ENCODE measurements around the gene DHRS2. TPM values are rescaled to one million over a fixed set of nuclear protein-coding genes. Genes with fewer than 3 reads are reported as not detected.
"Not testable (repeated sequence)": the region's sequence is repeated elsewhere in the genome, so short reads cannot be mapped to it uniquely, and the experiment has no call there.

Gene DHRS2
- total RNA-seq, 1 experiment from 2014 or later: 21.3 TPM

- Mint-ChIP-seq H3K36me3 (ENCODE audit: insufficient read depth, unreplicated experiment) (no peaks in the 10 kb centered on the region), H3K4me1 (ENCODE audit: low read depth, unreplicated experiment) (no peaks in the 10 kb centered on the region), H3K27me3 (ENCODE audit: insufficient read depth, unreplicated experiment) (no peaks in the 10 kb centered on the region), H3K9me3 (ENCODE audit: unreplicated experiment) (peaks cover 4% of the 10 kb centered on the region), H3K4me3 (ENCODE audit: unreplicated experiment) (no peak overlapping the region), H3K27ac (ENCODE audit: unreplicated experiment) (no peak overlapping the region)
- Histone ChIP-seq H3K9me3 (no peaks in the 10 kb centered on the region; the same call in 1 of the 2 replicates), H3K4me3 (ENCODE audit: low read depth, low read length) (no peak overlapping the region), H3K4me1 (no peaks in the 10 kb centered on the region), H3K36me3 (ENCODE audit: control insufficient read depth, insufficient read depth, low read length) (no peaks in the 10 kb centered on the region), H3K27me3 (replicated peaks; ENCODE audit: control insufficient read depth, insufficient read depth, low read length) (no peaks in the 10 kb centered on the region)
- ChIA-PET POLR2A (no interaction called here), CTCF (interaction anchor here (0.6 to 2.5 kb wide), 16 partner anchors 9 to 299 kb away, joined by 3 to 24 read pairs (median 4); no protein-coding TSS in a partner anchor)
- no TSS peak for BruUV-seq (replicated peaks)
- intact Hi-C loops (cut with micrococcal nuclease; ENCODE audit: unreplicated experiment): loop anchor here (1.0 kb wide), 2 partner anchors 43 to 278 kb away; no protein-coding TSS in a partner anchor
- DNase-seq: peak in 1 of 2 experiments; percentile 71
- TF ChIP-seq CTCF (IDR thresholded peaks at IDR 0.05; ENCODE audit: insufficient read depth in 1 of 2, low read depth in 1 of 2, low read length in 1 of 2, severe bottlenecking in 1 of 2, unreplicated experiment in 1 of 2): peak; percentile 83 to 89
Observed at GRCh38 chr14:23631702-23632460, 4.3 kb upstream of the DHRS2 start.

GRCh38 chr14:23632461-23633159 lies 3.6 kb upstream of the DHRS2 start:
- H3K4me1 Mint-ChIP-seq (ENCODE audit: low read depth, unreplicated experiment): no peaks in the 10 kb centered on the region
- Histone ChIP-seq H3K9me3 (no peaks in the 10 kb centered on the region; the same call in 1 of the 2 replicates), H3K36me3 (ENCODE audit: control insufficient read depth, insufficient read depth, low read length) (no peaks in the 10 kb centered on the region), H3K27me3 (replicated peaks; ENCODE audit: control insufficient read depth, insufficient read depth, low read length) (no peaks in the 10 kb centered on the region), H3K4me3 (ENCODE audit: low read depth, low read length) (no peak overlapping the region), H3K4me1 (no peaks in the 10 kb centered on the region)
- CTCF ChIA-PET: interaction anchor here (0.6 to 2.5 kb wide), 13 partner anchors 8 to 298 kb away, joined by 3 to 24 read pairs (median 4); no protein-coding TSS in a partner anchor
- DNase-seq: no peak
- H3K36me3 Mint-ChIP-seq (ENCODE audit: insufficient read depth, unreplicated experiment): no peaks in the 10 kb centered on the region
- H3K27ac Mint-ChIP-seq (ENCODE audit: unreplicated experiment): no peak overlapping the region
- no peak for TF ChIP-seq CTCF (IDR thresholded peaks at IDR 0.05; ENCODE audit: insufficient read depth in 1 of 2, low read depth in 1 of 2, low read length in 1 of 2, severe bottlenecking in 1 of 2, unreplicated experiment in 1 of 2)
- H3K27me3 Mint-ChIP-seq (ENCODE audit: insufficient read depth, unreplicated experiment): no peaks in the 10 kb centered on the region
- BruUV-seq (replicated peaks): no TSS peak
- POLR2A ChIA-PET: no interaction called here
- H3K4me3 Mint-ChIP-seq (ENCODE audit: unreplicated experiment): no peak overlapping the region
- intact Hi-C loops (cut with micrococcal nuclease; ENCODE audit: unreplicated experiment): loop anchor here (1.0 kb wide), 2 partner anchors 43 to 278 kb away; no protein-coding TSS in a partner anchor
- H3K9me3 Mint-ChIP-seq (ENCODE audit: unreplicated experiment): peaks cover 10% of the 10 kb centered on the region

GRCh38 chr14:23633160-23633701 lies 2.9 kb upstream of the DHRS2 start:
- no peaks in the 10 kb centered on the region for H3K36me3 ChIP-seq (ENCODE audit: control insufficient read depth, insufficient read depth, low read length)
- no peaks in the 10 kb centered on the region for H3K27me3 Mint-ChIP-seq (ENCODE audit: insufficient read depth, unreplicated experiment)
- H3K4me1 ChIP-seq: no peaks in the 10 kb centered on the region
- BruUV-seq (replicated peaks): no TSS peak
- no peaks in the 10 kb centered on the region for H3K27me3 ChIP-seq (replicated peaks; ENCODE audit: control insufficient read depth, insufficient read depth, low read length)
- peaks cover 10% of the 10 kb centered on the region for H3K9me3 Mint-ChIP-seq (ENCODE audit: unreplicated experiment)
- ChIA-PET POLR2A (no interaction called here), CTCF (interaction anchor here (0.6 to 2.5 kb wide), 6 partner anchors 22 to 294 kb away, joined by 3 to 24 read pairs (median 4); no protein-coding TSS in a partner anchor)
- intact Hi-C loops (cut with micrococcal nuclease; ENCODE audit: unreplicated experiment): no loop called here
- DNase-seq: no peak
- no peaks in the 10 kb centered on the region; the same call in 1 of the 2 replicates for H3K9me3 ChIP-seq
- H3K4me3 Mint-ChIP-seq (ENCODE audit: unreplicated experiment): no peak overlapping the region
- H3K4me1 Mint-ChIP-seq (ENCODE audit: low read depth, unreplicated experiment): no peaks in the 10 kb centered on the region
- H3K4me3 ChIP-seq (ENCODE audit: low read depth, low read length): no peak overlapping the region
- no peaks in the 10 kb centered on the region for H3K36me3 Mint-ChIP-seq (ENCODE audit: insufficient read depth, unreplicated experiment)
- H3K27ac Mint-ChIP-seq (ENCODE audit: unreplicated experiment): no peak overlapping the region
- no peak for TF ChIP-seq CTCF (IDR thresholded peaks at IDR 0.05; ENCODE audit: insufficient read depth in 1 of 2, low read depth in 1 of 2, low read length in 1 of 2, severe bottlenecking in 1 of 2, unreplicated experiment in 1 of 2)

DNA sequence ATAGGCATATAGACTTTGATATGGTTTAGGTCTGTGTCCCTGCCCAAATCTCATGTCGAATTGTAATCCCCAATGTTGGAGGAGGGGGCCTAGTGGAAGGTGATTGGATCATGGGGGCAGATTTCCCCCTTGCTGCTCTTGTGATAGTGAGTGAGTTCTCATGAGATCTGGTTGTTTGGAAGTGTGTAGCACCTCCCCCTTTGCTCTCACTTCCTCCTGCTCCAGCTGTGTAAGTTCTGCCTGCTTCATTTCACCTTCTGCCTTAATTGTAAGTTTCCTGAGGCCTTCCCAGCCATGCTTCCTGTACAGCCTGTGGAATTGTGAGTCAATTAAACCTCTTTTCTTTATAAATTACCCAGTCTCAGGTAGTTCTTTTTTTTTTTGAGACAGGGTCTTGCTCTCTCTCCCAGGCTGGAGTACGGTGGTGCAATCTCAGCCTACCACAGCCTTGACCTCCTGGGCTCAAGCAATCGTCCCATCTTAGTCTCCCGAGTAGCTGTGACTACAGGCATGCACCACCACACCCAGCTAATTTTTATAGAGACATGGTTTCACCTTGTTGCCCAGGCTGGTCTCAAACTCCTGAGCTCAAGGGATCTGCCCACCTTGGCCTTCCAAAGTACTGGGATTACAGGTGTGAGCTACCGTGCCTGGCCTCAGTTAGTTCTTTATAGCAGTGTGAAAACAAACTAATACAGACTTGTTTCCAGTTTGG lies 1.3 kb upstream of the DHRS2 start:
- intact Hi-C loops (cut with micrococcal nuclease; ENCODE audit: unreplicated experiment): not testable (repeated sequence)

More for the DNA sequence above, 1.3 kb upstream of the DHRS2 start:
- H3K36me3 ChIP-seq (ENCODE audit: control insufficient read depth, insufficient read depth, low read length); H3K4me3 Mint-ChIP-seq (ENCODE audit: unreplicated experiment); BruUV-seq (replicated peaks); DNase-seq; H3K4me1 ChIP-seq; CTCF ChIA-PET; H3K9me3 Mint-ChIP-seq (ENCODE audit: unreplicated experiment); H3K27ac Mint-ChIP-seq (ENCODE audit: unreplicated experiment); H3K9me3 ChIP-seq; H3K4me1 Mint-ChIP-seq (ENCODE audit: low read depth, unreplicated experiment); H3K27me3 ChIP-seq (replicated peaks; ENCODE audit: control insufficient read depth, insufficient read depth, low read length); POLR2A ChIA-PET; H3K27me3 Mint-ChIP-seq (ENCODE audit: insufficient read depth, unreplicated experiment); H3K36me3 Mint-ChIP-seq (ENCODE audit: insufficient read depth, unreplicated experiment); H3K4me3 ChIP-seq (ENCODE audit: low read depth, low read length): not testable (repeated sequence)

Measured in Caco-2 (cell line).